Neutrophil (primary cell): Measurements from ENCODE around the gene PDE1A.

ENCODE experiments used
- H3K27ac ChIP-seq: fragments of 200-600 bp; sonication (generic); 2 replicates; pipeline ENCODE4 v1.5.1; 2016; ENCODE audit warnings: mild to moderate bottlenecking, moderate library complexity
- H3K27me3 ChIP-seq: fragments of 200-600 bp; sonication (generic); 2 replicates; pipeline ENCODE4 v1.6.0; 2016; ENCODE audit warnings: mild to moderate bottlenecking
- H3K36me3 ChIP-seq: fragments of 200-600 bp; sonication (generic); 2 replicates; pipeline ENCODE4 v1.5.1; 2017
- H3K4me1 ChIP-seq, 2 experiments: fragments of 200-600 bp in 1 of 2; sonication (generic) in 1 of 2; 1 replicate in 1 of 2; 2 replicates in 1 of 2; pipeline versions ENCODE4 v1.5.1 to v1.6.1; 2013 to 2016; ENCODE audit warnings: low read depth in 1 of 2, low read length in 1 of 2, mild to moderate bottlenecking in 1 of 2, moderate library complexity in 1 of 2; ENCODE audit not compliant: control insufficient read depth in 1 of 2, insufficient read depth in 1 of 2
- H3K4me3 ChIP-seq, 2 experiments: fragments of 200-600 bp in 1 of 2; sonication (generic) in 1 of 2; 1 replicate in 1 of 2; 2 replicates in 1 of 2; pipeline ENCODE4 v1.5.1; 2013 to 2016; ENCODE audit warnings: low read depth in 1 of 2, low read length in 1 of 2, mild to moderate bottlenecking in 1 of 2, moderate library complexity in 1 of 2
- H3K9me3 ChIP-seq: fragments of 200-600 bp; sonication (generic); 2 replicates; pipeline ENCODE4 v1.5.1; 2016
- CTCF ChIP-seq: fragments of 200-600 bp; sonication (generic); IDR thresholded peaks from 2 replicates; pipeline ENCODE4 v1.5.1; 2016; ENCODE audit warnings: antibody characterized with exemption

Gene PDE1A

GRCh38 chr2:182242609-182243008 lies 184.2 kb downstream of the PDE1A start:
- H3K27ac ChIP-seq = no peak overlapping the region
- TF ChIP-seq CTCF = no peak

GRCh38 chr2:182241936-182242335 lies 184.9 kb downstream of the PDE1A start:
- Histone ChIP-seq H3K27ac (no peak overlapping the region), H3K27me3 (no peaks in the 10 kb centered on the region), H3K9me3 (no peaks in the 10 kb centered on the region), H3K4me3 (no peak overlapping the region), H3K36me3 (no peaks in the 10 kb centered on the region), H3K4me1 (no peaks in the 10 kb centered on the region)
- TF ChIP-seq CTCF = no peak

More at GRCh38 chr2:182242609-182243008, 184.2 kb downstream of the PDE1A start:
- Histone ChIP-seq H3K36me3 (no peaks in the 10 kb centered on the region), H3K4me3 (no peak overlapping the region), H3K4me1 (no peaks in the 10 kb centered on the region), H3K9me3 (no peaks in the 10 kb centered on the region), H3K27me3 (no peaks in the 10 kb centered on the region)

- no peak overlapping the region for H3K4me3 ChIP-seq
- H3K9me3 ChIP-seq = no peaks in the 10 kb centered on the region
- no peaks in the 10 kb centered on the region for H3K36me3 ChIP-seq
- H3K4me1 ChIP-seq = no peaks in the 10 kb centered on the region
- no peak for TF ChIP-seq CTCF
- H3K27me3 ChIP-seq = no peaks in the 10 kb centered on the region
- H3K27ac ChIP-seq = no peak overlapping the region
Observed at GRCh38 chr2:182240862-182241371, 185.9 kb downstream of the PDE1A start.

- H3K27me3 ChIP-seq = no peaks in the 10 kb centered on the region
- no peaks in the 10 kb centered on the region for H3K4me1 ChIP-seq
- TF ChIP-seq CTCF = no peak
- no peak overlapping the region for H3K27ac ChIP-seq
- H3K9me3 ChIP-seq = no peaks in the 10 kb centered on the region
- no peak overlapping the region for H3K4me3 ChIP-seq
- no peaks in the 10 kb centered on the region for H3K36me3 ChIP-seq
Observed at GRCh38 chr2:182230561-182230960, 196.3 kb downstream of the PDE1A start.

GRCh38 chr2:182229297-182229696 lies 197.5 kb downstream of the PDE1A start:
- Histone ChIP-seq H3K9me3 (no peaks in the 10 kb centered on the region), H3K4me1 (no peaks in the 10 kb centered on the region), H3K27ac (no peak overlapping the region), H3K36me3 (no peaks in the 10 kb centered on the region), H3K27me3 (no peaks in the 10 kb centered on the region), H3K4me3 (no peak overlapping the region)
- TF ChIP-seq CTCF = no peak

- H3K4me3 ChIP-seq = no peak overlapping the region
- no peak for TF ChIP-seq CTCF
- H3K36me3 ChIP-seq = no peaks in the 10 kb centered on the region
- no peak overlapping the region for H3K27ac ChIP-seq
- no peaks in the 10 kb centered on the region for H3K9me3 ChIP-seq
- no peaks in the 10 kb centered on the region for H3K4me1 ChIP-seq
- no peaks in the 10 kb centered on the region for H3K27me3 ChIP-seq
Observed at GRCh38 chr2:182228741-182229140, 198.1 kb downstream of the PDE1A start.
